Aortic smooth muscle cell (primary cell): ENCODE measurements around the gene ITGA3. TPM values are rescaled to one million over a fixed set of nuclear protein-coding genes. Genes with fewer than 3 reads are reported as not detected.

Experiments used
- total RNA-seq: library from RNA; depleted of rRNA; stranded (reverse); fragments of >200 nt; gene quantifications from 2 replicates; pipeline ENCODE4 v1.2.3, GENCODE V29; 2014

ITGA3 gene
- total RNA-seq = 370 and 392 TPM in 2 replicates

DNA sequence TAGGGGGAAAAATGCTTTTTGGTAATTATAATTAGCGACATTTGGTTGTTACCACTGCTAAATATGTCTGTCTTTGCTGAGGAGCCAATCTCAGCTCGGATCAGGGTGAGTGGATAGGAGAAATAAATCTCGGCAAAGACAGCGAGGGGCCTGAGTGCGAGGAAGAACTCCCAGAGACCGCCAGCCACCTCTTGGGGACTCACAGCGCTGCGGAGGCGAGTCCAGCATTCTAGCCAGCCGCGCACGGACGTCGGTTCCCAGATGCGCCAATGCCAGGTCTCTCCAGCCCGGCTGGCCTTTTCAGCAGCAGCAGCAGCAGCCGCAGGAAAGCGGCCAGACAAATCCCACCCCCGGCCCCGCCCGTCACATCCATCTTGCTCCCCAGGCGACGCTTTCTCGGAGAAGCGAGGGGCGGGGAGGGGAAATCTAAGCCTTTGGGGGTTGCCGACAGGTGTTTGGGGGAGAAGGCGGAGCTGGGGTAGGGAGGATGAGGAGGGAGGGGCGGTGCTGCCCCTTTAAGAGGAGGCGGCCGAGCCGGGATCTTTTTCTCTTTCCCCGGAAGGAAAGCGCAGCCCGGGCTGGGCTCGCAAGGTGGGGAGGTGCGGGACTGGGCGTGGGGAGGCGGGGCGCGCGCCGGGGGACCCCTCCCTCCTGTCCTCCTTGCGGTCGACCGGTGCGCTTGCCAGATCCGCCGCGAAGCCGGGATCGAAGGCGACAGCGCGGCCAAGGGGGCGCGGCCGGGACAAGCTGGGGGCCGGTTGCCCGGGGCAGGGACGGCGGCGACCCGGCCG is at the start of gene ITGA3:
TSS of gene ITGA3 (plus strand) at position 685 of the 791 bp plus-strand sequence. CDS start 330 bp downstream, outside the sequence.

DNA sequence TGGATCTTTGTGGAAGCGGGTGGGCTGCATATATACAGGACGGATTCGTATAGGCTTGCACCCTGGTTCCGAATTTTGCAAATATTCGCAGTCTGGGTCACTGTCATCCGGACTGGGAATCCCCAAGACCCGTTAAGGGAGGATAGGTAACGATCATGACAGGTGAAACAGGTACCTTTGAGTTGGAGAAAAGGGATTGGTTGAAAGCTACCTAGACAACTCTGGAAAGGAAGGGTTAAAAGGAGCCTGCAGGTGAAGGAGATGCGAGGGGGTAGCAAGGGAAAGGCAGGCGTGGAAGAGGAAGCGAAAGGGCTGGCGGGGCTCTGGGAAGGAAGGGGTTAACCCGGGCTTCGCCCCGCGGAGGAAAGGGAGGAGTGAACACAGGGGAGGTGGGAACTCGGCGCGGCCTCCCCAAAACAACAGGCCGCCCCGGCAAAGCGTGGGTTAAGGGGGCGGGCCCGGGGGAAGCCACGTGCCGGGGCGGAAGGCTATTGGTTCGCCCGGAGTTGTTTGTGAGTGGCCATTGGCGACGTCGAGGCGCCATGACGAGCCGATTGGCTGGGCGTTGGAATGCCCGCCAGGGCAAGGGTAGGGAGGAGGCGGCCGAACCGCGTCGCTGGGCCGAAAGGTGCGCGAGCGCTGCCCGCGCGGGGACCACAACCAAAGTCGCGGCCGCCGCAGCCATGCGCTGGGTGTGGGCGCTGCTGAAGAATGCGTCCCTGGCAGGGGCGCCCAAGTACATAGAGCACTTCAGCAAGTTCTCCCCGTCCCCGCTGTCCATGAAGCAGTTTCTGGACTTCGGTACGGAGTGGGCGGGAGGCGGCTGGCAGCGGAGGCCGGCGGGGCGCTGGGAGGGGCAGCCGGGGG is 39.1 kb downstream of the ITGA3 start, which contains the start of gene PDK2:
TSS of gene PDK2 (plus strand) at position 599 of the 867 bp plus-strand sequence. CDS start at position 684, 85 bp downstream.

DNA sequence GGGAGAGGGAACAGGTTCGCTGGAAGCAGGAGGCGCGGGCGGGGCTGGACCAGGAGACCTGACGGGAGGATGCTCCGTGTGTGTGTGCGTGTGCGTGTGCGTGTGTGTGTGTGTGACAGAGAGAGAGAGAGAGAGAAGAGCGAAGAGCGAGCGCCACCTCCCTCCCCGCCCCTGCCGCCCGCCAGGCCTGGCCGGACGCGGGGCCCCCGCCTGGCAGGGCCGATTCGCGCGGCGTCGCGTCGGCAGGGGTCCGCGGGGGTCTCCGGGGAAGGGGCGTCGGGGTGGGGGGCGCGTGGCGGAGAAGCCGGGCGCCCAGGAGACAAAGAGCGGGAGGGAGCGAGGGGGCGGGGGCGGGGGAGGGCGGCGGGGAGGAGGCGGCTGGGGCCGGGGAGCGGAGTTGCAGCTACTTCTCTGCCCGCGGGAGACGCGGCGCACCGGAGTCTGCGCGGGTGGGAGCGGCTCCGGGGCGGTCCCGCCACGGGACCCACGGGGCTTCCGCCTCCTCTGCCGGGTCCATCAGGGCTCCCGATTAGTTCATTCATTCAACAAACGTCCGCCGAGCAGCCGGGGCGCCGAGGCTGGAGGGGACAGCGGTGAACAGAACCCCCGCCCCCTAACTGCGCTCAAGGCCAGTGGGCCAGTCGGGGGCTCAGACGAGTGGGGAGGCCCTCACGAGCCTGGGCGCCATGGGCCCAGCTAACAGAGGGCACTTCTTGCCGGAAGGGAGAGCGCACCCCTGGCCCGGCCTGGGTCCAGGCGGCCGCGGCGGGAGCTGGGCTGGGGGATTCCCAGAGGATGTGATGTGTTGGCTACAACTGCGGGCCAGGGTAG is 74.0 kb downstream of the ITGA3 start, which contains the start of gene SAMD14:
TSS of gene SAMD14 (minus strand) at position 433 of the 831 bp plus-strand sequence. CDS start 5,201 bp downstream, outside the sequence.

Other genes with a start within 250 kb of the ITGA3 start
- not detected in 2 replicates for gene TAC4, start 208.0 kb upstream of the ITGA3 start, total RNA-seq
- not detected in 2 replicates for gene DLX4, start 86.9 kb upstream of the ITGA3 start, total RNA-seq
- 0.26 and 0.56 TPM in 2 replicates for gene DLX3, start 60.9 kb upstream of the ITGA3 start, total RNA-seq
- 24.6 and 25.9 TPM in 2 replicates for gene PDK2, start 39.2 kb downstream of the ITGA3 start, total RNA-seq
- 0.53 and 1.3 TPM in 2 replicates for gene SAMD14, start 74.0 kb downstream of the ITGA3 start, total RNA-seq
- 52.9 and 55.1 TPM in 2 replicates for gene PPP1R9B, start 94.6 kb downstream of the ITGA3 start, total RNA-seq
- 11.2 and 14.0 TPM in 2 replicates for gene SGCA, start 109.9 kb downstream of the ITGA3 start, total RNA-seq
- 275 and 507 TPM in 2 replicates for gene COL1A1, start 145.5 kb downstream of the ITGA3 start, total RNA-seq
- not detected in 2 replicates for gene TMEM92, start 218.4 kb downstream of the ITGA3 start, total RNA-seq